OCI-LY7 (cell line): ENCODE data around the gene KLHL25. TPM values are rescaled to one million over a fixed set of nuclear protein-coding genes. Genes with fewer than 3 reads are reported as not detected.
A peak's percentile ranks its signal among the peaks of the same experiment; 100 is the strongest.

Experiments used
- Bru-seq: library from RNA; stranded (reverse); fragments of 400-500 nt; gene quantifications from one replicate; lab custom pipeline; 2021; lab: Mats Ljungman, UMichigan
- BruChase-seq, 2 experiments: library from RNA; stranded (reverse); fragments of 400-500 nt; gene quantifications; one replicate each; lab custom pipeline; 2021; lab: Mats Ljungman, UMichigan
- BruUV-seq: library from RNA; stranded (reverse); fragments of 400-500 nt; replicated peaks from 2 replicates; lab custom pipeline; 2021; lab: Mats Ljungman, UMichigan
- CTCF ChIA-PET: fragments of 300-600 bp; sonication (Branson Sonifier 250); formaldehyde crosslinking; loops from one replicate; lab custom pipeline; 2022; ENCODE audit warnings: antibody characterized with exemption; ENCODE audit not compliant: unreplicated experiment; lab: Charles Lee
- POLR2A ChIA-PET: fragments of 300-600 bp; sonication (Branson Sonifier 250); formaldehyde crosslinking; loops from one replicate; lab custom pipeline; 2022; ENCODE audit warnings: antibody characterized with exemption; lab: Charles Lee
- DNase-seq: peaks from one replicate; pipeline ENCODE4 v3.0.0-alpha.2; 2015; ENCODE audit warnings: low spot score
- H2AFZ ChIP-seq: fragments of 200-600 bp; sonication (generic), shearing (Covaris generic); 2 replicates; pipeline ENCODE4 v1.6.1; 2014; ENCODE audit warnings: mild to moderate bottlenecking, antibody characterized with exemption, low read length, moderate library complexity
- H3K27ac ChIP-seq: fragments of 200-600 bp; sonication (generic); 2 replicates; pipeline ENCODE4 v1.5.1; 2014; ENCODE audit warnings: mixed run types, low read depth, mild to moderate bottlenecking, moderate library complexity, low read length, inconsistent platforms; ENCODE audit not compliant: poor library complexity, severe bottlenecking
- H3K36me3 ChIP-seq: fragments of 200-600 bp; sonication (generic); 2 replicates; pipeline ENCODE4 v1.6.1; 2014; ENCODE audit warnings: mild to moderate bottlenecking, antibody characterized with exemption, low read length, moderate library complexity, mixed read lengths; ENCODE audit not compliant: insufficient read depth
- H3K4me1 ChIP-seq: fragments of 200-600 bp; sonication (generic); 2 replicates; pipeline ENCODE4 v1.5.1; 2014; ENCODE audit warnings: mild to moderate bottlenecking, low read length; ENCODE audit not compliant: insufficient read depth, poor library complexity, severe bottlenecking
- H3K4me2 ChIP-seq: fragments of 200-600 bp; sonication (generic); 2 replicates; pipeline ENCODE4 v1.6.1; 2014; ENCODE audit warnings: mild to moderate bottlenecking, low read length
- H3K4me3 ChIP-seq: fragments of 200-600 bp; sonication (generic); 2 replicates; pipeline ENCODE4 v1.5.1; 2014; ENCODE audit warnings: mild to moderate bottlenecking, low read depth, low read length; ENCODE audit not compliant: poor library complexity, severe bottlenecking
- H3K79me2 ChIP-seq: fragments of 200-600 bp; sonication (generic); 2 replicates; pipeline ENCODE4 v1.6.1; 2016; ENCODE audit warnings: low read depth, mild to moderate bottlenecking, low read length, moderate library complexity, mixed read lengths; ENCODE audit not compliant: insufficient read depth
- H3K9me2 ChIP-seq: fragments of 200-600 bp; sonication (generic); 2 replicates; pipeline ENCODE4 v1.6.1; 2016; ENCODE audit warnings: mild to moderate bottlenecking, low read length, mixed read lengths; ENCODE audit not compliant: insufficient read depth
- H3K9me3 ChIP-seq: fragments of 200-600 bp; sonication (generic); 2 replicates; pipeline ENCODE4 v1.6.1; 2014; ENCODE audit warnings: mild to moderate bottlenecking, mixed run types, low read length, mixed read lengths
- H4K20me1 ChIP-seq: fragments of 200-600 bp; sonication (generic); 2 replicates; pipeline ENCODE4 v1.6.1; 2014; ENCODE audit warnings: mild to moderate bottlenecking, antibody characterized with exemption, low read length, moderate library complexity, mixed read lengths; ENCODE audit not compliant: insufficient read depth
- CTCF ChIP-seq: fragments of 200-600 bp; sonication (generic); conservative IDR thresholded peaks from 2 replicates; pipeline ENCODE4 v1.5.1; 2014; ENCODE audit warnings: mild to moderate bottlenecking, antibody characterized with exemption, low read length, moderate library complexity, mixed read lengths
- EZH2phosphoT487 ChIP-seq: fragments of 200-600 bp; sonication (generic); IDR thresholded peaks from 2 replicates; pipeline ENCODE4 v1.6.1; 2018; ENCODE audit warnings: low read depth, borderline replicate concordance, mild to moderate bottlenecking, mixed run types, antibody characterized with exemption, low read length, moderate library complexity, mixed read lengths
- intact Hi-C: fragments of 100-400 bp; cut with micrococcal nuclease; formaldehyde crosslinking; loops from one replicate; pipeline ENCODE4 v1.10.0; 2022; ENCODE audit not compliant: unreplicated experiment
- long read RNA-seq: library from polyadenylated mRNA; stranded (forward); transcript quantifications from one replicate; pipeline ENCODE4 v2.0.0, GENCODE V29; 2022
- total RNA-seq, 2 experiments: library from RNA; depleted of rRNA in 1 of 2; stranded (reverse); fragments of >200 nt in 1 of 2; shearing (Covaris generic) in 1 of 2; gene quantifications; 2 replicates each; pipeline ENCODE4 v1.2.3, GENCODE V29; 2014 to 2022

The KLHL25 gene, protein sequence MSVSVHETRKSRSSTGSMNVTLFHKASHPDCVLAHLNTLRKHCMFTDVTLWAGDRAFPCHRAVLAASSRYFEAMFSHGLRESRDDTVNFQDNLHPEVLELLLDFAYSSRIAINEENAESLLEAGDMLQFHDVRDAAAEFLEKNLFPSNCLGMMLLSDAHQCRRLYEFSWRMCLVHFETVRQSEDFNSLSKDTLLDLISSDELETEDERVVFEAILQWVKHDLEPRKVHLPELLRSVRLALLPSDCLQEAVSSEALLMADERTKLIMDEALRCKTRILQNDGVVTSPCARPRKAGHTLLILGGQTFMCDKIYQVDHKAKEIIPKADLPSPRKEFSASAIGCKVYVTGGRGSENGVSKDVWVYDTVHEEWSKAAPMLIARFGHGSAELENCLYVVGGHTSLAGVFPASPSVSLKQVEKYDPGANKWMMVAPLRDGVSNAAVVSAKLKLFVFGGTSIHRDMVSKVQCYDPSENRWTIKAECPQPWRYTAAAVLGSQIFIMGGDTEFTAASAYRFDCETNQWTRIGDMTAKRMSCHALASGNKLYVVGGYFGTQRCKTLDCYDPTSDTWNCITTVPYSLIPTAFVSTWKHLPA
- total RNA-seq (2014; rRNA removed; shearing (Covaris generic)): 4.5 and 7.7 TPM in 2 replicates
- 5.1 and 5.5 TPM in 2 replicates for total RNA-seq (2022)
- Bru-seq, nascent RNA: percentile 49 among the genes with signal in this experiment
- BruChase-seq, experiment 1, labeled RNA remaining after a 6-hour chase: percentile 55 among the genes with signal in this experiment
- percentile 55 among the genes with signal in this experiment for BruChase-seq, experiment 2, labeled RNA remaining after a 2-hour chase
- long read RNA-seq, full-length matches to known transcripts: 12 of 12 reads
- long read RNA-seq, partial matches to known transcripts: 0 of 12 reads
- long read RNA-seq, other reads (novel, unspliced or antisense): 0 of 12 reads

DNA sequence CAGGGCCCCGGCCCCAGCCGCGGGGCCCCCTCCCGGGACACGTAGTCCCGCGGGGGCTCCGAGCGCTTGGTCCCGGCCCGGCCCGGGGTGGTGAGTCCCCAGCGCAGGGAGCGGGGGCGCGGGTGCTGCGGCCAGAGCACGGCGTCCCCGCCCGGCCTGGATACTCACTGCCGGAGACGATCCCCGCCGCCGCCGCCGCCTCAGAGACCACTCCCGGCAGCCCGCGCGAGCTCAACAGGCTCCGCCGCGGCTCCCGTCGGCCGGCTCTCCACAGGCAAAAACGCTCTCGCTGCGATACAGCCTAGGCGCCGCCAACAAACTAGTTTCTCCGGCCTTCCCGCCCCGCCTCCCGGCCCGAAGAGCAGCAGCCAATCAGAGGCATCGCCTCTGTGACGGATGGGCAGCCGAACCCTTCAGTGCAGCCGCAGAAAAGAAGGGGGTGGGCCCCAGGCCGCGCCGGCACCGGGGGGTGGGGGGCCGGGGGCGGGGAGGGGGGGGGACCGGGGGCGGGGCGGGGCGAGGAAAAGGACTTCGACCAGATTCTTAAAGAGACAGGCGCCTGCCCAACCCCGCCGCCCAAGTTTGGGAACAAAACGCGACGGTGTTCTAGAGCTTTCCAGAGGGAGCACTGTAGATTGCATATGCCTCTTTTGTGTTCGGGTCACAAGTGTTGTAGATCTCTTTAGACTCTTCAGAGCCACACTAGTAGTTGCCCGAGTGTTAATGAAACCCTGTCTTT is at the start of gene KLHL25:
TSS of gene KLHL25 (minus strand) at position 328 of the 739 bp plus-strand sequence. CDS start 25,115 bp downstream, outside the sequence.
- Histone ChIP-seq H3K79me2 (peaks cover 7% of the 10 kb centered on the region; the same call in 1 of the 2 replicates), H3K27ac (peak within 1 kb of the TSS; percentile 39), H3K4me3 (peak within 1 kb of the TSS; percentile 90), H3K9me2 (no peaks in the 10 kb centered on the region), H3K4me1 (peaks cover 21% of the 10 kb centered on the region), H3K36me3 (no peaks in the 10 kb centered on the region), H3K9me3 (no peaks in the 10 kb centered on the region), H3K4me2 (peak within 1 kb of the TSS; percentile 98), H4K20me1 (no peaks in the 10 kb centered on the region), H2AFZ (peak within 1 kb of the TSS; percentile 97)
- ChIA-PET CTCF (no interaction called here), POLR2A (interaction anchor here (0.6 kb wide), 1 partner anchor 1223 kb away, joined by 7 read pairs; no protein-coding TSS in a partner anchor)
- peak; percentile 96 for DNase-seq
- BruUV-seq: no TSS peak
- intact Hi-C loops: loop anchor here (5.0 kb wide), 2 partner anchors 48 to 52 kb away; no protein-coding TSS in a partner anchor
- no peak for TF ChIP-seq CTCF
- no peak for TF ChIP-seq EZH2phosphoT487

- BruUV-seq: no TSS peak
- Histone ChIP-seq H3K9me3 (no peaks in the 10 kb centered on the region), H4K20me1 (no peaks in the 10 kb centered on the region), H3K4me2 (peak overlapping the region; percentile 57), H3K36me3 (no peaks in the 10 kb centered on the region), H3K4me3 (no peak overlapping the region), H3K4me1 (peaks cover 9% of the 10 kb centered on the region), H2AFZ (peak overlapping the region; percentile 67; the same call in 1 of the 2 replicates), H3K79me2 (no peaks in the 10 kb centered on the region), H3K9me2 (no peaks in the 10 kb centered on the region), H3K27ac (no peak overlapping the region)
- peak; percentile 36; the same call in 1 of the 2 replicates for TF ChIP-seq CTCF
- TF ChIP-seq EZH2phosphoT487: no peak
- no peak for DNase-seq
- ChIA-PET CTCF (no interaction called here), POLR2A (interaction anchor here (0.5 to 0.7 kb wide), 2 partner anchors 515 to 772 kb away, joined by 3 to 4 read pairs; no protein-coding TSS in a partner anchor)
- intact Hi-C loops: loop anchor here (1.0 to 5.0 kb wide), 5 partner anchors 48 to 544 kb away; partner anchors contain the start of gene KLHL25
These were observed 46.1 kb upstream of the KLHL25 start for GRCh38 chr15:85840802-85841152.
